BLaER1 treated with 17β-estradiol and CSF1 and Interleukin-3, amounts not matched to agents 10 nM and 100 nM (cell line): Measurements from ENCODE around the gene PRRX1.

Experiments
- H3K27ac ChIP-seq, 11 experiments: shearing (Covaris generic); formaldehyde crosslinking; 2 replicates each; pipeline ENCODE4 v1.8.1; 2022
- H3K27me3 ChIP-seq, 11 experiments: shearing (Covaris generic); formaldehyde crosslinking; 2 replicates each; pipeline ENCODE4 v1.8.1; 2022
- H3K36me3 ChIP-seq, 11 experiments: shearing (Covaris generic); formaldehyde crosslinking; 2 replicates each; pipeline ENCODE4 v1.8.1; 2022
- H3K4me1 ChIP-seq, 10 experiments: shearing (Covaris generic); formaldehyde crosslinking; 2 replicates each; pipeline ENCODE4 v1.8.1; 2022
- H3K4me2 ChIP-seq, 11 experiments: shearing (Covaris generic); formaldehyde crosslinking; 2 replicates each; pipeline ENCODE4 v1.8.1; 2022
- H3K4me3 ChIP-seq, 10 experiments: shearing (Covaris generic); formaldehyde crosslinking; 2 replicates each; pipeline ENCODE4 v1.8.1; 2022
- H3K9ac ChIP-seq, 11 experiments: shearing (Covaris generic); formaldehyde crosslinking; 2 replicates each; pipeline ENCODE4 v1.8.1; 2022
- H3K9me3 ChIP-seq, 11 experiments: shearing (Covaris generic); formaldehyde crosslinking; replicated peaks in 1 of 11; 2 replicates each; pipeline ENCODE4 v1.8.1; 2022
- H4K20me1 ChIP-seq, 11 experiments: shearing (Covaris generic); formaldehyde crosslinking; 2 replicates each; pipeline ENCODE4 v1.8.1; 2022
- Cebpa-rat ChIP-seq, 11 experiments: shearing (Covaris generic); IDR thresholded peaks; 2 replicates each; pipeline ENCODE4 v1.8.1; 2022

The PRRX1 gene

DNA sequence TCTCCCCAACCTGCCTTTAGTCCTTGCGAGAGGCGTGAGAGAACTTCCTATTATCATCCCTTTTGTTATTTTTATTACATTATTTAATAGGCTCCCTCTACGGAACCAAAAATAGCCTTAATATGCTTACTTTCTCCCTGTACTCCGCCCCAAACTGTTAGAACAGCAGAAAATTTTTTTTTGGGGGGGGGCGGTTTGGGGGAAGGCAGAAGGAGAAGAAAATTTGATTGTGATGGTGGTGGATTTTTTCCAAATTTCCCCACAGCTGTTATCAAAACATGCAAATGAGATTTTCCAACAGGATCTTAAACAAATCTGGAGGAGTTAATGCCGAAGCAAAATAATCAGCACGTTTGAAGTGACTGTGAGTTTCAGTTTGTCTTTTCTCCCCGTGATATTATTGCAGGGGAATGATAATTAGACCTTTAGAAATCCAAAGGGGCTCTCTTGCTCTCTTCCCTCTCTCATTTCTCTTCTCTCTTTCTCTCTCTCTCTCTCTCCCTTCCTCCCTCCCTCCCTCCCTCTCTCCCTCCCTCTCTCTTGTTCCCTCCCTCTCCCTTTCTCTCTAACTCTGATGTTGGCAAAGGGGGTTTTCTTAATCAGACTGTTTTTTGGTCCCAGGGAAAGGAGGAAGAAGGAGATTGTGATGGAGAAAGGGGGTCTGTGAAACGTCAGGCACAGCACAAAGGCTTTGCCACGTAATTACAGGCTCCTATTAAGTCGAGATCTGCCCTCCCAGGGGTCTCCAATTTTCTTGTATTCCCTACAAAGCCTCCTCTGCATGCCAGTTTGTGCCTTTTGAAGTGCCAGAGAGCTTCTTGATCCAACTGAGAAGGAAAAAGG, 1.1 kb upstream of the PRRX1 start:
- Histone ChIP-seq H4K20me1 (no peaks in the 10 kb centered on the region), H3K9me3 (peaks cover 10 to 22% (median 17%) of the 10 kb centered on the region in 11 experiments; a peak in 21 of 22 replicates), H3K36me3 (no peaks in the 10 kb centered on the region), H3K4me3 (peak overlapping the region in 1 of 10 experiments; percentile 21; a peak in 1 of 20 replicates), H3K27me3 (peaks cover 24 to 46% (median 38%) of the 10 kb centered on the region in 11 experiments), H3K9ac (no peak overlapping the region), H3K27ac (0 out of 22 replicates have a peak overlapping the region, but pooled peaks of 1 of the 11 experiments have one; percentile 34), H3K4me1 (peaks cover 0 to 6% (median 0%) of the 10 kb centered on the region in 10 experiments; a peak in 2 of 20 replicates), H3K4me2 (peak overlapping the region in 2 of 11 experiments; percentile 57 to 63; a peak in 4 of 22 replicates)
- TF ChIP-seq Cebpa-rat (IDR thresholded peaks at IDR 0.05) = no peak

DNA sequence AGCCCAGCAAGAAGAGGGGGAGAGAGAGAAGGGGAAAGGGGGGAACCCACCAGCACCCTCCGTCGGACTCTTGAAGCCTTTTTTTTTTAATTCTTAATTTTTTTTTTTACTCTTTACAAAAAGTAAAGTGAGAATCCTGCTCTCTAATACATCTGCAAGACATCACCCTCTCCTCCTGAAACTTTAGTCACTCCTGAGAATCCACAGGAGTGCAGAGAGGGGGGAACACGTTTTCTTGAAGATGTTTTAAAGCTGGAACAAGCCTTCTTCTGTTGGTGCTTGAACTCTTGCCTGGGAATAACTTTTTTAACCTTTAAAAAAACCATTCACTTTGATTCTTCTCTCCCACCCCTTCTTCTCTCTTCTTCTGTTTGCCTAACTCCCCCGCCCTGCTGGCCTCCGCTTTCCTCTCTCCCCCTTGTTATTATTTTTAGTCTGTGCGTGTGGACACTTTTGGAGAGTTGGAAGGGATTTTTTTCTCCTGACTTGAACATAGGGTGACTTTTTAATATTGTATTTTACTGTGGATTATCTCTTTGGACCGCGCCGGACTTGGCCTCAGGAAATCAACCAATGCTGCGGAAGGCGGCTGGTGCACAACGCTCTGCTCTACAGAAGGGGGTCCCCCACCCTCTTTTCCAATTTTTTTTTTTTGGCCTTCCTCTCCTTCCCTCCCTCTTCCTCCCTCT, 383 bp upstream of the PRRX1 start:
- no peaks in the 10 kb centered on the region for H4K20me1 ChIP-seq
- H3K4me1 ChIP-seq = peaks cover 0 to 6% (median 0%) of the 10 kb centered on the region in 10 experiments; a peak in 2 of 20 replicates
- 0 out of 22 replicates have a peak overlapping the region, but pooled peaks of 1 of the 11 experiments have one; percentile 34 for H3K27ac ChIP-seq
- TF ChIP-seq Cebpa-rat (IDR thresholded peaks at IDR 0.05) = no peak
- H3K9me3 ChIP-seq = peaks cover 10 to 23% (median 17%) of the 10 kb centered on the region in 11 experiments; a peak in 21 of 22 replicates
- no peaks in the 10 kb centered on the region for H3K36me3 ChIP-seq
- H3K27me3 ChIP-seq = peaks cover 24 to 46% (median 38%) of the 10 kb centered on the region in 11 experiments
- H3K4me2 ChIP-seq = peak overlapping the region in 2 of 11 experiments; percentile 57 to 63; a peak in 4 of 22 replicates
- H3K4me3 ChIP-seq = no peak overlapping the region
- no peak overlapping the region for H3K9ac ChIP-seq

DNA sequence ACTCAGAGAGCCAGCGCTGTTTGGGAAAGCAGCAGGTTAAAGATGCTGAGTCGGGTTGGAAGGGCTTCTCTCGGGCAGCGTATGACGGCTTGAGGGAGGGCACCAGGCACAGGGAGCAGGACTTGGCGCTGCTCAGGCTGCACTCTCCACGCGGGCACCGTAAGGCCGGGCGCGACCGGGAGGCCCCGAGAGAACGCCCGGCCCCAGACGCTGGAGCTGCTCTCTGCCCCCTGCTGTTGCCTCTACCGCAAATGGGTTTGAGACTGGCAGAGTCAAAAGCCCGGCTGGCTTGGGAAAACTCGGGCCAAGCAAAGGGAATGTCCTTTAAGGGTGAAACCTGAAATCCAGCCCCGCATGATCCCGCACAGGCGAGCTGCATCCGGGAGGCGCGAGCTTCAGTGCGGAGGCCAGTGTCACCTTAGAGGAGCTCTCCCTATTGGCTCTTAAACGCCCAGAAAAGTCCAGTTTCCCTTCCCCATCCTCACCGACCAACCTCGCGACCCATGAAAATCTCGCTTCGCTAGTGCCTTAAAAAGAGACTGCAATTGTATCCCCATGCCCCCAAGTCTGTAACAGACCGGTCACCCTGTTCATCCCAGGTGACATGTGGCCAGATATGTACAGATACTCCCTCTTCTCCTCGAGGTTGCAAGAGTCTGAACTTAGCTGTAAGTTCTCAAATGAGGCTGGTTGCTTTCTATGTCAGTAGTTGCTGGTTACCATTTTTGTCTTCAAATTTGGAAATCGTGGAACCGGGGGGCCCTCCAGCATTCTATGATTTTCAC, 1.1 kb downstream of the PRRX1 start:
- H3K4me3 ChIP-seq = no peak overlapping the region

DNA sequence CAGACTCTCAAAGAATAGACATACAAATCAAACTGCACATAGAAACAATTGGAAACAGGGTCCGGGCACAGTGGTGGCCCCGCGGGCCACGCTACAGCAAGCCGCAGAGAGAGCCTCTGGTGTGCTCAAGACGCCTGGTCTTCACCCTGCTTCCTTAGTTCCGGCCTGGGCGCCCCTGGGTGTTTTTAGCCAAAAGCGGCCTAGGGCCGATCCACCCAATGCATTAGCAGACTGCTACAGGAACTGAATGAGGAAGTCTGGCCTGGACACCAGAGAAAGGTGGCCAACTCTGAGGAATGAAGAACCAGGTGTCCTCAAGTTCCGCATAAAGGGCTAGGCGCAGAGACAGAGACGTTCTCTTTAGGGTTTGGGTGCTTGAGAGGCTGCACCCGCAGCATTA, 1.7 kb downstream of the PRRX1 start:
- H3K4me1 ChIP-seq = peaks cover 0 to 6% (median 0%) of the 10 kb centered on the region in 10 experiments; a peak in 2 of 20 replicates

More for the DNA sequence above, 1.1 kb downstream of the PRRX1 start:
- Histone ChIP-seq H3K9me3 (peaks cover 10 to 27% (median 17%) of the 10 kb centered on the region in 11 experiments; a peak in 21 of 22 replicates), H3K4me2 (no peak overlapping the region; a peak in 1 of 22 replicates), H3K36me3 (no peaks in the 10 kb centered on the region), H3K4me1 (peaks cover 0 to 6% (median 0%) of the 10 kb centered on the region in 10 experiments; a peak in 2 of 20 replicates), H3K27ac (no peak overlapping the region), H3K27me3 (peaks cover 24 to 46% (median 38%) of the 10 kb centered on the region in 11 experiments), H4K20me1 (no peaks in the 10 kb centered on the region), H3K9ac (no peak overlapping the region)
- TF ChIP-seq Cebpa-rat (IDR thresholded peaks at IDR 0.05) = no peak

DNA sequence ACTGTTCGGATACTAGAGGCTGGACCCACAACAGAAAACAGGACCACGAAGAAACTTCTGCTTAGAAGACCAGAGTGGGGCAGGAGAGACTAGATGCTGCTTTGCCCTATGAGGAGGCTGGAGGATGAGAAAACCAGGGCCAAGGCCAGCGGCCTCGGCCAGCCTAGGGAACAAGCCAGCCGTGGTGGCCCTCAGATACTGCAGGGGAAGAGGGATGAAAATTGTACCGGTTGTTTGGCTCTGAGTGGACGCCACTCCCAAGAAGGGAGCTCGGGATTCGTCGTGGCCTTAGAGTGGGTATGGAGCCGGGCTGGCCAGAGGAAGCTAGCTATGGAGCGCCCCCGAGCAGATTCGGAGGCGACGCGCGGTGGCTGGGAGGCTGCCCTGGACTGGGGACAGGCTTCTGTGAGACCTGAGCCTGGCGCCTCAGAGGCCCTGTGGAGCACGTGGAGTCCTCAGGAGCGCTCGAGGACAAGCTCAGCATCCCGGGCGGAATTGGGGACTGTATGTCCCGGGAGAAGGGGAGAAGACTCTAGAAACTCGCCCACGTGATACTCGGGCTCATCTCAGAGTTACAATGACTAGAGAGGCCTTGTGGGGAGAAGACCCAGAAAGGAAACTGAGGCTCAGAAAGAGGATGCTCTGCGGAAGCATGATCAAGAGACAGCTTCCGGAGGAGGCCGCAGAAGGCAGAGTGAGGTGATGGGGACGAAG, 2.8 kb downstream of the PRRX1 start:
- Histone ChIP-seq H3K4me2 (no peak overlapping the region), H3K9ac (no peak overlapping the region), H3K27ac (no peak overlapping the region), H3K9me3 (peaks cover 10 to 27% (median 17%) of the 10 kb centered on the region in 11 experiments; a peak in 21 of 22 replicates), H3K27me3 (peaks cover 23 to 41% (median 36%) of the 10 kb centered on the region in 11 experiments), H4K20me1 (no peaks in the 10 kb centered on the region), H3K36me3 (no peaks in the 10 kb centered on the region), H3K4me1 (peaks cover 0 to 6% (median 0%) of the 10 kb centered on the region in 10 experiments; a peak in 2 of 20 replicates), H3K4me3 (no peak overlapping the region)
- no peak for TF ChIP-seq Cebpa-rat (IDR thresholded peaks at IDR 0.05)

More for the DNA sequence above, 1.7 kb downstream of the PRRX1 start:
- no peaks in the 10 kb centered on the region for H4K20me1 ChIP-seq
- H3K9ac ChIP-seq = no peak overlapping the region
- H3K27ac ChIP-seq = no peak overlapping the region
- H3K4me3 ChIP-seq = no peak overlapping the region
- H3K36me3 ChIP-seq = no peaks in the 10 kb centered on the region
- H3K27me3 ChIP-seq = peaks cover 24 to 46% (median 38%) of the 10 kb centered on the region in 11 experiments
- peaks cover 10 to 27% (median 17%) of the 10 kb centered on the region in 11 experiments; a peak in 21 of 22 replicates for H3K9me3 ChIP-seq
- H3K4me2 ChIP-seq = no peak overlapping the region
- TF ChIP-seq Cebpa-rat (IDR thresholded peaks at IDR 0.05) = no peak

DNA sequence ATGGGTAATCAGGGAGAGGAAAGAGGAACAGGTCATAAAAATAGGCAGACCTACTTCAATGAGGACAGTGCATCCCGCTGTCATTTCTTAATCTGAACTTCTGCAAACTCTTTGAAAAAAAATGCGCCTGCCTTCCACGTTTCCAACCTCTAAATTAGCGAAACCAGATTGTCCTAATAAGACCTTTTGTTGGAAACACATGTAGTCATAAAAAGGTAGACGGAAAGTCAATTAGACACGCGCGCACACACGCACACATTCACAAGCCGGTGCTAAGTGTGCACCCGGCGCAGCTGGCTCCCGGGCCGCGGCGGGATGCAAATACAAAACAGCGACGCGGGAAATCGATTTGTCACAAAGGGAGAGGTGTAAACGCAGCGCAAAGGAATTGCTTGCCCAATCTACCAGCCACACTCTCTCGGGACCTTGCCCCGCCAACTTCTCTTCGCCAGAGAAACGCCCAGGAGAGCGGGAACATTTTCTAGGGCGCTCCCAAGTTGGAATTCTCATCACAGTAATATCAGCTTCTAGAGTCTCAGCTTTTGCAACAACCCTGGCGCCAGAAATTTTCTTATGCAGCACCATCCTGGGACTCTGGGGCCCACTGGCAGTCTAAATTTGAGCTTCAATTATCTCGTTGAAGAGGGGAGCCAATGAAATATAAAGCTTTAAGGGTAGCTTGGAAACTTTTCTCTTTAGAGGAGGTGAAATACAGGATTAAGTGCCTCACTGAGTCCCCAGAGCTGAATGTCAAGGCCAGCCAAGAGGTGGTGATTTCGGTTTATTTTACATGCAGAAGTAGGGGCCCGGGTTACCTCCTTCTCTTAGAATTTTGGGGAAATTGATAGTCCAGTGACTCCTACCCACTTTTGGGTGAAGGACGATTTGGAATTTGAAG, 4.5 kb downstream of the PRRX1 start:
- Histone ChIP-seq H3K36me3 (no peaks in the 10 kb centered on the region), H4K20me1 (no peaks in the 10 kb centered on the region), H3K9me3 (peaks cover 10 to 27% (median 17%) of the 10 kb centered on the region in 11 experiments; a peak in 21 of 22 replicates), H3K4me3 (no peak overlapping the region), H3K27me3 (peaks cover 12 to 23% (median 19%) of the 10 kb centered on the region in 11 experiments), H3K9ac (no peak overlapping the region), H3K4me1 (no peaks in the 10 kb centered on the region; a peak in 1 of 20 replicates), H3K27ac (no peak overlapping the region), H3K4me2 (no peak overlapping the region)
- no peak for TF ChIP-seq Cebpa-rat (IDR thresholded peaks at IDR 0.05)

DNA sequence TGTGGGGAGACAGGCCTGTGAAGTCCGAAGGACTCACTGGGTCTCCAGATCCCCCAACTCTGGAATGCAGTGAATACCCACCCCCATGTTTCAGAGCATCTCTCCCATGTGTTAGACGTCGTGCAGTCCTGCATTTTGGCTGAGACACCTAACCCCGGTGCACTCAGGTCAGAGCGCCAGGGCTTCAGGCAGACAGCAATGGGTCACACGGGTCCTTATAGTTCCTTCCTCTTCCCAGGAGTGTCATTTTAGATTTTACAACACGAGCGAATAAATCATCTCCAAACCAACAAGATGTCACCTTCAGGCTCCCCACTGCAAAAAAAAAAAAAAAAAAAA, 5.1 kb downstream of the PRRX1 start:
- peaks cover 10 to 27% (median 17%) of the 10 kb centered on the region in 11 experiments; a peak in 21 of 22 replicates for H3K9me3 ChIP-seq
- TF ChIP-seq Cebpa-rat (IDR thresholded peaks at IDR 0.05) = no peak

More for the DNA sequence above, 5.1 kb downstream of the PRRX1 start:
- H3K36me3 ChIP-seq = no peaks in the 10 kb centered on the region
- H4K20me1 ChIP-seq = no peaks in the 10 kb centered on the region
- H3K4me3 ChIP-seq = no peak overlapping the region
- H3K9ac ChIP-seq = no peak overlapping the region
- no peak overlapping the region for H3K4me2 ChIP-seq
- no peak overlapping the region for H3K27ac ChIP-seq
- no peaks in the 10 kb centered on the region for H3K4me1 ChIP-seq
- H3K27me3 ChIP-seq = peaks cover 7 to 17% (median 13%) of the 10 kb centered on the region in 11 experiments; a peak in 21 of 22 replicates
